Fibroblast of pulmonary artery (primary cell): ENCODE measurements around the gene ARHGEF9.
A peak's percentile ranks its signal among the peaks of the same experiment; 100 is the strongest.

ENCODE experiments used
- DNase-seq: peaks from one replicate; pipeline ENCODE4 v3.0.0-alpha.2; 2010; ENCODE audit warnings: low read depth
- H3K4me3 ChIP-seq: replicated peaks from 2 replicates; pipeline ENCODE4 v1.5.1; 2011; ENCODE audit warnings: low read depth, mild to moderate bottlenecking, control low read depth, low read length, moderate library complexity
- TF ChIP-seq, protein P1 (sequence below): IDR thresholded peaks from 2 replicates; pipeline ENCODE4 v1.5.1; 2011; ENCODE audit warnings: mild to moderate bottlenecking, control low read depth, low read length, inconsistent platforms; ENCODE audit errors: missing control alignments

Gene ARHGEF9

DNA sequence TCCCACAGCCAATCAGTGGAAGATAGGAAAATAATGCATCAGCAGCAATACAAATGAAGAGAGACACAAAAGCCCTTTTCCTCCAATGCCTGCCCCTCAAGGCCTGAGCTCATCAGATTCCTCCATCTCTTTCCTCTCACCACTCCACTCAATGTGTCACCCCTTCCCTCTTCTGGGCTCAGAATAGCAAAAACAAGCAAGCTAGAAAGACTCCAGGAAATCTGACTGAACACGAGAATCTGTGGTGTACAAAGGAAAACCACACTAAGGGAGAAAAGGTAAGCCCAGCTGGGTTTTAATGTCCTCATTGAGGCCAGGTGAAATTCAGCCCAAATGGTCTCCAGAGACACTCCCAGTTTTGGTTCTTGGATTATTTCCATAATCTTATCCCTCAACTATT lies 46.3 kb downstream of the ARHGEF9 start:
- TF ChIP-seq, protein P1, sequence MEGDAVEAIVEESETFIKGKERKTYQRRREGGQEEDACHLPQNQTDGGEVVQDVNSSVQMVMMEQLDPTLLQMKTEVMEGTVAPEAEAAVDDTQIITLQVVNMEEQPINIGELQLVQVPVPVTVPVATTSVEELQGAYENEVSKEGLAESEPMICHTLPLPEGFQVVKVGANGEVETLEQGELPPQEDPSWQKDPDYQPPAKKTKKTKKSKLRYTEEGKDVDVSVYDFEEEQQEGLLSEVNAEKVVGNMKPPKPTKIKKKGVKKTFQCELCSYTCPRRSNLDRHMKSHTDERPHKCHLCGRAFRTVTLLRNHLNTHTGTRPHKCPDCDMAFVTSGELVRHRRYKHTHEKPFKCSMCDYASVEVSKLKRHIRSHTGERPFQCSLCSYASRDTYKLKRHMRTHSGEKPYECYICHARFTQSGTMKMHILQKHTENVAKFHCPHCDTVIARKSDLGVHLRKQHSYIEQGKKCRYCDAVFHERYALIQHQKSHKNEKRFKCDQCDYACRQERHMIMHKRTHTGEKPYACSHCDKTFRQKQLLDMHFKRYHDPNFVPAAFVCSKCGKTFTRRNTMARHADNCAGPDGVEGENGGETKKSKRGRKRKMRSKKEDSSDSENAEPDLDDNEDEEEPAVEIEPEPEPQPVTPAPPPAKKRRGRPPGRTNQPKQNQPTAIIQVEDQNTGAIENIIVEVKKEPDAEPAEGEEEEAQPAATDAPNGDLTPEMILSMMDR, result no peak
- no peak for DNase-seq
- no peak overlapping the region for H3K4me3 ChIP-seq

- no peak overlapping the region for H3K4me3 ChIP-seq
- no peak for DNase-seq
- TF ChIP-seq, protein P1, result no peak
Measured at GRCh38 chrX:63737131-63737921, 47.7 kb downstream of the ARHGEF9 start.

DNA sequence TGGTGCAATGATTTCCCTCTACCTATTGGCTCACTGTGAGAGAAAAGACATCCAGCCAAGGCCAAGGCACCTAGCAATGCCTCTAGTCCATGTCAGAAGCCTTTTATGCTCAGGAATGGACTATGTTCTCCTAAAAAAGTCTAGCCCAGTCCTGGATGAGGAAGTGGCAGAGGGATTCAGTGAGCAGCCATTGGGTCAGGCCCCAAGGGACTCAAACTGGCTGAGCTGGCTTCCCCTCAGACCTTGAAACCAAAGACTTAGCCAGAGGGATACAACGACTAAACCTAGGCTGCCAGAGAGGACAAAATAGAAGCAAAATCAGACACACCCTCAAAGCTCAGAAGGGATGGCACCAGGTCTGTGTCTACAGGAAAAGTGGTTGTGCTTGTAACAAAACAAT lies 49.1 kb downstream of the ARHGEF9 start:
- TF ChIP-seq, protein P1, result no peak
- no peak overlapping the region for H3K4me3 ChIP-seq
- no peak for DNase-seq

DNA sequence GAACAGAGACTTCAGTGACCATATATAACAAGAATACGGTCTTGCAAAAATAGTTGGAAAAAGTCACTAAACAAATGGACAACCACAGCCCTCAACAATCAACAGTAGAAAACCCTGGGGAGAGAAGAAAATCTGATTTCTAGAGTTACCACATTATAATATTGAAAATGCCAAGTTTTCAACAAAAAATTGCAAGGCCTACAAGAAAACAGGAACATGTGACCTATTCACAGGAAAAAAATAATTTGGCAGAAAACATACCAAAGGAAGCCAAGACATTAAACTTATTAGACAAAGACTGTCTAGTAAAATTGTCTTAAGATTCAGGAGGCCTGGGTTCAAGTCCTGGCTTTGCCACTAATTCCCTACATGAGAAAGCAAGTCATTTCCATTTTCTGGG lies 64.7 kb downstream of the ARHGEF9 start:
- no peak for DNase-seq
- TF ChIP-seq, protein P1, result no peak
- H3K4me3 ChIP-seq, result no peak overlapping the region

DNA sequence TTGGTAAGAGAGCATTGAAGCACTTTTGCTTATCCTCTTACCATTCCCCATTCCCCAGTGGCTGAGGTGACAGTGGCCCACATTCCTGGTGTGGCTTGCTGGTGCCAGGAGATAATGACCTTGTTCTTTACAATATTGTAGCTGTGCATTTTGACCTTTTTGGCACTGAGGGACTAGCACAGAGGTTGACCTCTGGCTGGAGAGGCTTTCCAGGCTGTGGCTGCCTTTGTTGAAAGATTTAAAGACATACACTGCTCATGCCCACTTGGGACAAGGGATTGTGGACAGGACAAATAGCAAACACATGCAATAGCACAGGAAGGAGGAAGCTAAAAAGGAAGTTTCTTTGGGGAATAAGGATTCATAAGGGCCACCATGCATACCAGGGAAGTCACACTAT lies 65.4 kb downstream of the ARHGEF9 start:
- TF ChIP-seq, protein P1, result no peak
- H3K4me3 ChIP-seq, result no peak overlapping the region
- no peak for DNase-seq

DNA sequence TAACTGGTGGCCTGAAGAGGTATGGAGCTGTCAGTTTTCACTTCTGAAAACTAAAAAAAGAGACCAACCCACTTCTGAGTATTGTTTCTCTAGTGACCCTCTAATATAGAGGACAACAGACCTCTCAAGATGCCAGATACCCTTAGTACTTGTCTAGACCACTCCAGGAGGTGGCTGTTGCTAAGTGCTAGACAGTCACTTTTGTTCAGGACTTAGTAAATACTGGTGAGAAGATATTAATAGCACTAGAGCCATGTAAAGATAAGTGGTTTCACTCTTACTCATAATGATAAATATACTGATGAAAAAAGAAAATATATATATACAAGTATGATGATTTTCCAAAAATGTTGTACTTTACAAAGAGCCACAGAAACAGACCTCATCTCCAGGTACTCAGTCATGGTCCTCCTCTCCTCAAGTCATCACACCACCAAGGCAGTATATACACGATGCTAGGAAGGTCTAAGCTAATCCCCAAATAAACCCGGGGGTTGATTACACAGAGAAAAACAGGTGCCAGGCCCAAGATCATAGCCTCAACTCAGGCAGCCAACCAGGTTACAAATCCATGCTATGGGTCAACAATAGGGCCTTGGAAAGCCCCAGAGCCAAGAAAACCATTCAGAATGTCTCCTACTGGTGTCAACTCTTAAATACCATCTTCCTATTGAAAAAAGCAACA lies 66.9 kb downstream of the ARHGEF9 start:
- no peak overlapping the region for H3K4me3 ChIP-seq
- TF ChIP-seq, protein P1, result no peak
- no peak for DNase-seq

GRCh38 chrX:63713526-63713925 lies 71.5 kb downstream of the ARHGEF9 start:
- no peak overlapping the region for H3K4me3 ChIP-seq
- TF ChIP-seq, protein P1, result no peak
- DNase-seq, result peak; percentile 42
